CD4-positive, alpha-beta T cell treated with Interleukin-12 subunit alpha and Interleukin-12 subunit beta, for 1 hour (primary cell): Measurements from ENCODE around the gene FBXO8.
"Not testable (repeated sequence)": the region's sequence is repeated elsewhere in the genome, so short reads cannot be mapped to it uniquely, and the experiment has no call there.

Experiments
- DNase-seq: peaks from one replicate; pipeline ENCODE4 v3.0.0-alpha.2; 2020

The FBXO8 gene

DNA sequence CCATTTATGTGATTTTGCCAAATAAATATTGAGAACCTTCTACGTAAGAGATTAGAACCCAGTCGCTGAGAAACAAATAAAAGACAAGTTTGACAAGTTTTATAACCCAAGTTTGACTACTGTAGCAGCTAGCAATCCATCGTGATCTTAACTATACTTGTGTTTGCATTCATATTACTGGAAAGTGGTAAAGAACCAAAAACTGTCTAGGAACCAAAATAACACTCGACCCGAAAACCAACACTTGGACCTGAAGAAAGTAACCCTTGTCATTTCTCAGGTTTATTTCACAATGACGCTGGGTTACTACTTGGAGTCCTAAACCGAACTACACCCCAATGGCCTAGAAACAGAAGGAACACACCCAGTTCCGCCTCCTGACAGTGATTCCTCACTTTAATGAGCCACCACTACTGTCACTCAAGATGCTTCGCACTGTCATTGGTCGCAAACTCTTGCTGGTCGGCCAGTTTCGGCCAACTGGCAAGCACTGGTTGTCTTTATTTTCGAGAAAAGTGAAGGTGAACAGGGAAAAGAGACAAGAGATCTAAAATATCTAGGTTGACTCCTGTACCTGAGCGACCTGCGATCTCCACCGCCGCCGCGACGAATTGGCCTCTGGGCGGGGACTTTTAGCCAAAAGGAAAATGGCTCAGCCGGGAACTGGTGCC, 496 bp downstream of the FBXO8 start:
- peak; percentile 89 for DNase-seq

DNA sequence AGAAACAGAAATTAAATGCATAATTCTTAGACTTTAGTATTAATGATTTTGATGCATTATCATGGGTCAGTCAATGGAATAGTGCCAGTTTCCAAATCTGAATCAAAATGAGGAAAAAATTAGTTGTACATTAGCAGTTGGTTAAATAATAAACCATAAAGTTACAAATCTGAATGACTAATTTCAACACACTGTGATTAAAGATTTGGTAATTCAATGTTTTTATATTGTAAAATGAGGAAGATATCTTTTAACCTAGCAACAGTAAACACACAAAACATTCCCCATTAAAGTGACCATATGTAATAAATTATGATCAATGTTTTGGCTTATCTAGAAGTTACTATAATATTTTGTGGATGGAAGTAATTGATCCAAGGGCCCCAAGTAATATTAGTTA, 1.6 kb downstream of the FBXO8 start:
- no peak for DNase-seq

GRCh38 chr4:174281182-174281737, 2.2 kb downstream of the FBXO8 start:
- no peak for DNase-seq

- no peak for DNase-seq
Measured at GRCh38 chr4:174279433-174280155, 3.9 kb downstream of the FBXO8 start.

DNA sequence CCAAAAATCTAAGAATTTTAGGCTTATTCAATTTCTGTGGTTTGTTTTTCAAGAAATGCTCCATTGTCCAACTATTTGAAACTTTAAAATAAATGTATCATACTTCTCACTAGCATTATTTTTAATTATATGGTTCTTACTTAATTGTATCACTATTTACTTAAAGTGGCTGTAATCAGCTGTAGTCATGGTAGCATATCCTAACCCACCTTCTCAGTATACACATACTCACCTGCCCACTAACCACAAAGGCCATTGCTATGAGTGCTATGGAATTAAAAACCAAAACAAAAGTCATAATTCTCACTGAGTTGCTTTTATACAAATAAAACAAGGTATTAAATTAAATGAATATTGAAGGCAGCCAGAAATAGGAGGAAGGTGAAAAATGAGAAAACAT, 5.0 kb downstream of the FBXO8 start:
- DNase-seq: no peak

- no peak for DNase-seq
Measured at GRCh38 chr4:174277433-174277832, 6.0 kb downstream of the FBXO8 start.

DNA sequence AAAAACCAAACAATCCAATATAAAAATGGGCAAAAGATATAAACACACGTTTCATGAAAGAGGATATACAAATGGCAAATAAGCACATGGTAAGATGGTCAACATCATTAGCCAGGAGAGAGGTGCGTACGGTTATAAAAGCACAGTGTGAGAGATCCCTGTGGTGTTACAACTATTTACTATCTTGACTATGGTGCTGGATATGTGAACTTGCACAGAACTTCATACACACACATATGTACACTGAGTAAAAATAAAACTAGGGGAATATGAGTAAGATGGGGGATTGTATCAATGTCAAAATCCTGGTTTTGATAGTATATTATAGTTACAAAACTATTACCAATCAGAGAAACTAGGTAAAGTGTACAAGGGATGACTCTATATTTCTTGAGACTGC, 8.4 kb downstream of the FBXO8 start:
- DNase-seq: no peak

DNA sequence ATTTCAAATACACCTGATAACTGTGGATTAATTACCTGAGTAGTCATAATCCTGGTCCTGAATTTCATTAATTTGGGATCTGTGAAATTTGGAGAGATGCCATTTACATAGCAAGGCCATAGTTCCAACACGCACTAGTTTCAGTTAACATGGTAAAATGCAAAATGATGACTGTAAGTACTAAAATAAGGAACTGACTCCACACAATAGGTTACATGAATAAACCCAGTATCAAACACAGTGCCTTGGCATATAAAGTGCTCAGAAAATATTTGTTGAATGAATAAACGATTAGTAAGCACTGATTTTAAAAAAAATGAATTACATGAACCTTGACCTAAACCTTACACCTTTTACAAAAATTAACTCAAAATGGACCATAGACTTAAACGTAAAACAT, 9.0 kb downstream of the FBXO8 start:
- DNase-seq: no peak

DNA sequence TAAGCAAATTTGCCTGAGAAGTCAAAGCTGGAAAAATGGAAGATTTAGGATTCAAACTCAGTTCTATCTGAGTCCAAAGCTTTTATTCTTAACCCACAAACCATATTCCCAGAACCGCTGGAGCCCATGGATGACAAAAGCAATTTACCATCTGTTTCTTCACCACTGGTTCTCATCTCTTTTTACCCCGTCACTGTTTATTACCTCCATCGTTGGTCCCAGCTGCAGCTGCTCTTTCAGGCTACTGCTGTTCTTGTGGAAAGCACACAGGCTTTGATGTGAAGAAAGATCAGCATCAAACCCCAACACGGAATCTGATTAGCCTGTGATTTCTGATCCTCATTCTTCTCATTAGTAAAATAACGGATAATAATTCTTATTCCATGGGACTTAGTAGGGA, 9.5 kb downstream of the FBXO8 start:
- no peak for DNase-seq

- DNase-seq: no peak
Measured at GRCh38 chr4:174266416-174266815, 17.1 kb downstream of the FBXO8 start.

GRCh38 chr4:174265916-174266315, 17.6 kb downstream of the FBXO8 start:
- DNase-seq: no peak

DNA sequence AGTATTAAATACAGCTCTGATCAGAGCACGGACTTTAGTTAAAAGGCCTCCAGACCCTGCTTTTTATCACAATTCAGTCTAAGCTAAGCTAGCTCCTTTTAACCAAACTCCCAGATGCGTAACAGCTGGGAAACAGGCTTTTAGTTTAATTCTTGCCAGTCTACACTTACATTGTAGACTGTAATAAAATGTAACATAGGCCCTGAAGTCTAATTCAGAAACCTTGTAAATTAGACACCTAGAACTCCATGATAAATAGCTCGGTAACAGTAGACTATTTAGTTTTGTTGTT, 20.1 kb downstream of the FBXO8 start:
- no peak for DNase-seq

DNA sequence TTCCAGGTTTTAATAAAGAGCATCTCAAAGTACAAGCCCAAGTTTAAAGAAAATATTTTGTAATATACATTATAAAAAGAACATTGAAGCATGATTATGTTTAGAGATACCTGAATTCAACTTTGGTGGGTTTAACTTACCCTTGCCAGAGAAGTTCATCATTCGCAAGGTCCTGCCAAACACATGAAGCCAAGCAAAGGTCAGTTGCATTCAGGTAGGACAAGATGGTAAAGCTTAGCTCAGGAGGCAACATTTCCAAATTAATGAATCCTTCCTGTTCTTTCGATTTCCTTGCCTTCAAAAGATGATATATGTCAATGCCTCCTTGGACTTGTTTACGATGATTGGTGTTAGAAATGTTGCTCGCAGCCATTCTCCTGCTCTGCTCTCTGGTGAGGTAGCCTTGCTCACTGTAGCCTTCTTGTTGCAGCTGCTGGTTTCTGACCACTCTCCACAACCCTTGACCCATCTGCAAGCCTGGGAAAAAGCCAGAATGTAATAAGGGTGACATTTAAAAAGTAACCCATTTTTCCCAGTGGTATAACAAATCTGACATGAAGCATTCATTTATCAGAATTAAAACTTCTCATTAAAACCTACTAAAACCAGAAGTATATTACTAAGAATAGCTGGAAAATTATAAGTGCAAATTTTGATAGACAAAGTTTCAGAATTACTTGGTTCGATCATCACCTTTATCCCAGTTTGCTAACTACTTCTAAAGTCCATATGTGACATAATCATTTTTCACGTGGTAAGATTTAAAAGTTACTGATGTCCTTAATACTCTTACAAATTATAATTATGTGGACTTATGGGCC, 20.6 kb downstream of the FBXO8 start:
- DNase-seq: no peak

GRCh38 chr4:174261432-174261831, 22.0 kb downstream of the FBXO8 start:
- not testable (repeated sequence) for DNase-seq

- DNase-seq: no peak
Measured at GRCh38 chr4:174260099-174260498, 23.4 kb downstream of the FBXO8 start.

DNA sequence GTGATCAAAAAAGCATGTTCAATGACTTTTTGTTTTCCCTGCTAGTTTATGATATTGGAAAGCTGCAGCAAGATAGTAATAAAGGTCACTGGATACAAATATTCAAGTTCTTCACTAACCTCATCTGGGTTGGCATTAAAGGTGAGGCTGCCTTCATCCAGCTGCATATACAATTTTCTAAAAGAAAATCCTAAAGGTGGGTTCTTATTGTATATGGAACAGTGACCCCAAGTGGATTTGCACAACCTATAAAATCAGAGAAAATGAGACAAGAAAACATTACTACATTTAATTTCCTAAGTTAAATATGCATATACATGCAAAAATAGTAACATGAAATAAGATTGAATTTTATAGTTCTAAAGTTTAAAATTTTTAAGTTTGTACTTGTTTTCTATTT, 23.9 kb downstream of the FBXO8 start:
- DNase-seq: no peak

DNA sequence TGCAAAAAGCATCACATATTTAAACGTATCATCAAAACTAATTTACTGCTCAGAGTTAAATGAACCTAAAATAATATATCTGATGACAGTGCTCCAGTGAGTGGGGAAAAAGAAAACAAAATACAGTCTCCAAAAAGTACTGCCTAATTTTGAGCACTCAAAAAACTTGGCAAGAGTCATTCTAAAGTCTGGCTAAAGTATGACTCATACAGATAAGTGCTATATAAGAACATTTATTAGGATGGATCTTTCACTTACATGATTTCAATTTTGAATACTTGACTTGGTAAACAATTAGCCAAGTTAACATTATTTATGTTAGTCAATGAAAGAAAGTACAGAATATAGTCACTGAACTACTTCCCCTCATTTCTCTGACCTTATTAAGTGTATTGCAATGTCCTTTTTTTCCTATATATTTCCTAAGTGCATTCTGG, 27.2 kb downstream of the FBXO8 start:
- DNase-seq: no peak

DNA sequence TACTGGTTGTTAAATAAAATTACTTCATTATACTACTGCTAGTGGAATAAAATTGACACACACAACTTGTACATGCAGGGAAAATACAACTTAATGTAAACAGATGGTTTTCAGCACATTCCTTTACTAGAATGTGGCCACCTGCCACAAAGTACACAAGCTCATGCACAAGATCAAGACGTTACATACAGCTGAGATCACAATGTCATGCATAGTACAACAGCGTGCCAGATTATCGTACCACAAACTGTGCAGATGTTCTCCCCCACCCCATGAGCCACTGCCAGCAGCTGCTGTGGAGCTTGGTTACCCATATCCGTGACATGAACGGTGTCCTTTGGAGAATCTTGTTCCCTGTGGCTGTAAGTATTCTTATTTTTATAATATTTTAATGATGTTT, 27.7 kb downstream of the FBXO8 start:
- no peak for DNase-seq

DNA sequence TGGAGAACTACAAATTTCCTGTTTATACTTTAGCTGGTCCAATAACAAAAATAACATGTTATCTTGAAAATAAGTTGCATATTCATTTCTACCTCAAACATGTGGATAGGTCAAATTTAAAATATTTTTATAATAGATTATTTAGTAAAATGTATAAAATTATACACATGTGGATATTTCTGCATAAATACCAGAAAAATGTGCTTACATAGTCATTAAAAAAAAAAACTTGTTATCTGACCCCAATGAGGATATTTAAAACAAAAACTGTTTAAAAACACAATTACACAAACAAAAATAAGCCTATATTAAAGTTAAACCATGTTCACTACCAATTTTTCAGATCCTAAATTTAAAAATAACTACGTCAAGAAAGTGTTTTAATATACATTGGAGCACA, 28.1 kb downstream of the FBXO8 start:
- no peak for DNase-seq

GRCh38 chr4:174254613-174255012, 28.9 kb downstream of the FBXO8 start:
- no peak for DNase-seq

DNA sequence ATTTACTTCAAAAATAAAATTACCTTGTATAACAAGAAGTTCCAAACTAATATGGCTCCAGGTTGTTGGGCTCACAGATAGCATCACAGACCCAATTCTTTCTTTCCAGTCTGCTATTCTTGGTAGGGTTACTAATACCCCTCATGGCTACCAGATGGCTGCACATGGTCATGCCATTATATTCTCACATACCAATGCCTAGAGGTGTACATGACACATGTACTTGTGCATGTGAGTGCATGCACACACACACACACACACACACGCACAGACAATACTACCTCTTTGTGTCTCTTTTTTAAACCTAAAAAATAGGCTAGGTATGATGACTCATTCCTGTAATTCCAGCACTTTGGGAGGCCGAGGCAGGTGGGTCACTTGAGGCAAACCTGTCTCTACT, 31.1 kb downstream of the FBXO8 start:
- DNase-seq: no peak

DNA sequence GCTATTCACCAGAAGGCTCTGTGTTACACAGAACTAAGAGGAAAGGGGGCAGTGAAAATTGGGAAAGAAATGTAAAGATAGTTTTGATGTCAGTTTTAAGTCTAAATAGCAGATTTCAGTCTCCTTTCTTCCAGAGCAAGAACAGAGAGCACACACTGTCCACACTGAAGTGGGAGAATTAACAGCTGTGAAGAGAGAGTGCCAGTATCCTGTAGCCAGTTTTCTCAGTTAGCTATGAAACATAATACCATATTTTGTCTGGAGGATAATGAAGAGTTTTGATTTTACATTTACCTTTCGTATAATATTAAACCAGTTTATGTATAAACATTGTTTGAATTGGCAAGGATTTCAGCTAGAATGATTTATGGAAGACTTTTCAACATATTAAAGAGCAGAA, 35.1 kb downstream of the FBXO8 start:
- no peak for DNase-seq

DNA sequence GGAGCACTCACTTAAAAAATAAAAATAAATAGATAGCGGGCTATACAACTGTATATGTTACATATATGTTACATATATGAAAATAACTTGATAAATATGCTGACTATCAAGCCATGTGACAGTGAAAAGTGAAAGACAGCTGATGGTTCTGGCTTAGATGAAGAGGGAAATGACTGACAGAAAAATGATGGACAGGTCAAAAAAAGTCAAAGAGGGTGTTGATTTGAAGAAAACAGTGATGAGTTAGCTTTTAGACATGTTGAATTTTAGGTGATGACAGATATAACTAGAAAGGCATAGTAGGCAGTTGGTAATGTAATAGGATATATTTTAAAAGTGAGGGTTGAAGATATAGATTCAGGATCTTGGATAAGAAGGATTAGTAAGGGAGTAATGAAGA, 37.8 kb downstream of the FBXO8 start:
- no peak for DNase-seq

DNA sequence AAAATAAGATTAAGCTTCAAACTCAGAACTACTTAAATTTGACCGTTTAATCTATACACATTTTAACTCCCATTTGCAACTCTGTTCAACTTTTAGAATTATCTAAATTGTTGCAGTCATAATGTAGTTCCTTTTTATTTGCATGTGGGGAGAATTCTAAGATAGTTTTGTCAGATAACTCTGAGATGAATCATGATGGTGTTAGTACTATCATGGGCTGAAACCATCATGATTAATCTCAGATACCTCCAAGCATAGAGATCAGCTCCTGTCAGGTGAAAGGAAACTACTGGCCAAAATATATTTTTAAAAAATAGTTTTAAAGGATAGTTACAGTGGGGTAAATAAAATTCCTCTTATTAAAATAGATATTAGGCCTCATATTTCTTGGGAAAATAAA, 39.0 kb downstream of the FBXO8 start:
- no peak for DNase-seq
